NK-92 treated with Interleukin-12 subunit alpha and Interleukin-12 subunit beta, amount 100 ng/mL, for 24 hours (cell line): ENCODE measurements around the gene SYCE3.
A peak's percentile ranks its signal among the peaks of the same experiment; 100 is the strongest.

Source experiments
- DNase-seq: peaks from one replicate; lab custom pipeline; 2025; lab: John Stamatoyannopoulos, UW

The SYCE3 gene

GRCh38 chr22:50600538-50600937 is 37.8 kb upstream of the SYCE3 start, which contains the start of gene MAPK8IP2:
TSS of gene MAPK8IP2 (plus strand) at chr22:50600793. CDS start at chr22:50600819, 26 bp downstream.
- DNase-seq: no peak

- no peak for DNase-seq
These were observed 37.2 kb upstream of the SYCE3 start for GRCh38 chr22:50599816-50600455.

GRCh38 chr22:50597097-50597496 is 34.4 kb upstream of the SYCE3 start:
- DNase-seq: no peak

- no peak for DNase-seq
These were observed 32.5 kb upstream of the SYCE3 start for GRCh38 chr22:50595189-50595588.

GRCh38 chr22:50587407-50587806 is 24.7 kb upstream of the SYCE3 start:
- DNase-seq: no peak

- DNase-seq: no peak
These were observed 23.7 kb upstream of the SYCE3 start for GRCh38 chr22:50586416-50586815.

- no peak for DNase-seq
These were observed 23.1 kb upstream of the SYCE3 start for GRCh38 chr22:50585781-50586180.

GRCh38 chr22:50585238-50585637 is 22.5 kb upstream of the SYCE3 start:
- no peak for DNase-seq

GRCh38 chr22:50584106-50585096 is 21.7 kb upstream of the SYCE3 start:
- no peak for DNase-seq

GRCh38 chr22:50583294-50583861 is 20.7 kb upstream of the SYCE3 start:
- DNase-seq: no peak

- DNase-seq: peak; percentile 97
These were observed 20.0 kb upstream of the SYCE3 start, which contains the start of gene CHKB for GRCh38 chr22:50582493-50583293. TSS of gene CHKB (minus strand) at chr22:50582849. CDS start at chr22:50582781, 68 bp downstream.

GRCh38 chr22:50581950-50582492 is 19.3 kb upstream of the SYCE3 start:
- no peak for DNase-seq

GRCh38 chr22:50581031-50581949 is 18.6 kb upstream of the SYCE3 start:
- no peak for DNase-seq

GRCh38 chr22:50579752-50580151 is 17.0 kb upstream of the SYCE3 start:
- DNase-seq: no peak

- no peak for DNase-seq
These were observed 16.1 kb upstream of the SYCE3 start for GRCh38 chr22:50578776-50579310.

- no peak for DNase-seq
These were observed 15.5 kb upstream of the SYCE3 start, which contains the start of gene CPT1B for GRCh38 chr22:50577987-50578775. TSS of gene CPT1B (minus strand) at chr22:50578427. CDS start at chr22:50577915, 512 bp downstream.

- DNase-seq: no peak
These were observed 14.9 kb upstream of the SYCE3 start for GRCh38 chr22:50577697-50577986.

GRCh38 chr22:50576806-50577696 is 14.3 kb upstream of the SYCE3 start:
- DNase-seq: no peak
